Transverse colon (tissue), 4 donors: Measurements from ENCODE around the gene PLEKHA7.

Experiments
- CTCF ChIP-seq, 5 experiments: fragments of 200-600 bp in 3 of 5; fragments of 450-650 bp in 2 of 5; sonication (generic) in 3 of 5; IDR thresholded peaks; 1 replicate in 2 of 5; 2 replicates in 3 of 5; pipeline ENCODE4 v1.5.1; 2016 to 2017; ENCODE audit warnings: antibody characterized with exemption in 5 of 5, inconsistent platforms in 3 of 5, mild to moderate bottlenecking in 2 of 5, moderate library complexity in 1 of 5
- POLR2A ChIP-seq: fragments of 450-650 bp; IDR thresholded peaks from one replicate; pipeline ENCODE4 v1.6.1; 2016; ENCODE audit warnings: antibody characterized with exemption, mild to moderate bottlenecking, moderate library complexity
- POLR2AphosphoS5 ChIP-seq, 3 donors: sonication (generic); formaldehyde crosslinking; IDR thresholded peaks; one replicate each; pipeline ENCODE4 v1.6.1; 2016; ENCODE audit warnings: antibody characterized with exemption in 3 of 3

GRCh38 chr11:16750417-16750816, 263.8 kb downstream of the PLEKHA7 start:
- TF ChIP-seq POLR2A (no peak), CTCF (IDR thresholded peaks at IDR 0.05) (no peak), POLR2AphosphoS5 (IDR thresholded peaks at IDR 0.05) (no peak)
